Esophagus muscularis mucosa (tissue), 4 donors: ENCODE data around the gene RIN3. TPM values are rescaled to one million over a fixed set of nuclear protein-coding genes. Genes with fewer than 3 reads are reported as not detected.

Experiments
- DNase-seq: peaks from one replicate; pipeline ENCODE4 v3.0.0-alpha.2; 2017; ENCODE audit errors: extremely low spot score
- H3K27ac ChIP-seq, 4 donors: fragments of 200-600 bp; sonication (generic); replicated peaks in 1 of 4; 1 replicate in 3 of 4; 2 replicates in 1 of 4; pipeline ENCODE4 v1.5.1; 2016 to 2019; ENCODE audit warnings: mild to moderate bottlenecking in 1 of 4
- H3K27me3 ChIP-seq, 4 donors: fragments of 200-600 bp; sonication (generic); one replicate each; pipeline versions ENCODE4 v1.5.1 to v1.6.0; 2016 to 2019
- H3K36me3 ChIP-seq, 4 donors: fragments of 200-600 bp; sonication (generic); one replicate each; pipeline ENCODE4 v1.5.1; 2016 to 2019
- H3K4me1 ChIP-seq, 4 donors: fragments of 200-600 bp; sonication (generic); one replicate each; pipeline ENCODE4 v1.5.1; 2016 to 2019
- H3K4me3 ChIP-seq, 4 donors: fragments of 200-600 bp; sonication (generic); 1 replicate in 2 of 4; 2 replicates in 2 of 4; pipeline ENCODE4 v1.5.1; 2016 to 2019; ENCODE audit warnings: mild to moderate bottlenecking in 4 of 4, moderate library complexity in 1 of 4
- H3K9me3 ChIP-seq, 4 donors: fragments of 200-600 bp; sonication (generic); 1 replicate in 3 of 4; 2 replicates in 1 of 4; pipeline ENCODE4 v1.5.1; 2016 to 2019
- CTCF ChIP-seq, 3 experiments: fragments of 200-600 bp in 2 of 3; fragments of 450-650 bp in 1 of 3; sonication (generic) in 2 of 3; IDR thresholded peaks; one replicate each; pipeline ENCODE4 v1.5.1; 2017 to 2019; ENCODE audit warnings: antibody characterized with exemption in 3 of 3, mild to moderate bottlenecking in 2 of 3, moderate library complexity in 1 of 3
- EP300 ChIP-seq: sonication (generic); formaldehyde crosslinking; IDR thresholded peaks from one replicate; pipeline ENCODE4 v1.6.1; 2017; ENCODE audit warnings: antibody characterized with exemption
- POLR2A ChIP-seq: fragments of 450-650 bp; IDR thresholded peaks from one replicate; pipeline ENCODE4 v1.6.1; 2017; ENCODE audit warnings: antibody characterized with exemption, moderate library complexity, mild to moderate bottlenecking, low read depth
- POLR2AphosphoS5 ChIP-seq, 2 donors: sonication (generic); formaldehyde crosslinking; IDR thresholded peaks; one replicate each; pipeline ENCODE4 v1.6.1; 2017; ENCODE audit warnings: antibody characterized with exemption in 2 of 2
- WGBS: methylation state at CpG from one replicate; pipeline ENCODE4 v1.1.5; 2018; 5-methylcytosine and 5-hydroxymethylcytosine counted together
- intact Hi-C: fragments of 100-400 bp; cut with DNase I; formaldehyde crosslinking; loops from one replicate; pipeline ENCODE4 v1.15.1; 2023
- total RNA-seq, 4 donors: library from RNA; depleted of rRNA; stranded (reverse); fragments of >200 nt; gene quantifications; one replicate each; pipeline versions ENCODE4 v1.1.0 to v1.2.1, GENCODE V29; 2016

Gene RIN3
- total RNA-seq, 4 donors from 2014 or later, result 10.6 to 20.0 (median 13.1) TPM

GRCh38 chr14:92597906-92598905 lies 84.6 kb downstream of the RIN3 start:
- Histone ChIP-seq H3K27ac (no peak overlapping the region), H3K36me3 (no peaks in the 10 kb centered on the region), H3K4me1 (peaks cover 21 to 38% (median 35%) of the 10 kb centered on the region in 4 donors), H3K27me3 (no peaks in the 10 kb centered on the region), H3K9me3 (peaks cover 0 to 5% (median 0%) of the 10 kb centered on the region in 4 donors), H3K4me3 (no peak overlapping the region)
- DNase-seq, result no peak
- intact Hi-C loops, result no loop called here
- no peak for TF ChIP-seq EP300
- TF ChIP-seq POLR2AphosphoS5 (IDR thresholded peaks at IDR 0.05), result no peak
- no peak for TF ChIP-seq POLR2A
- no peak for TF ChIP-seq CTCF (IDR thresholded peaks at IDR 0.05)
- 82% methylated on average over 4 of the region's 4 CpGs for WGBS

GRCh38 chr14:92599811-92600210 lies 86.2 kb downstream of the RIN3 start:
- TF ChIP-seq CTCF (IDR thresholded peaks at IDR 0.05) (no peak), POLR2AphosphoS5 (IDR thresholded peaks at IDR 0.05) (no peak), EP300 (no peak), POLR2A (no peak)
- H3K4me1 ChIP-seq, result peaks cover 31 to 53% (median 49%) of the 10 kb centered on the region in 4 donors
- no peaks in the 10 kb centered on the region for H3K36me3 ChIP-seq
- no peak for DNase-seq
- no peak overlapping the region for H3K4me3 ChIP-seq
- H3K27me3 ChIP-seq, result no peaks in the 10 kb centered on the region
- intact Hi-C loops, result loop anchor here (5.0 kb wide), 2 partner anchors 47 to 88 kb away; partner anchors contain the start of gene RIN3
- peak overlapping the region; percentile 85 to 91 (median 87) for H3K27ac ChIP-seq
- peaks cover 0 to 5% (median 0%) of the 10 kb centered on the region in 4 donors for H3K9me3 ChIP-seq
- WGBS, result 82% methylated on average over 3 of the region's 3 CpGs

GRCh38 chr14:92600318-92601053 lies 86.9 kb downstream of the RIN3 start:
- WGBS, result 72% methylated on average over 15 of the region's 15 CpGs
- no peak for DNase-seq
- TF ChIP-seq POLR2AphosphoS5 (IDR thresholded peaks at IDR 0.05) (peak; percentile 63 to 66), CTCF (IDR thresholded peaks at IDR 0.05) (peak in 2 of 3 experiments; percentile 6 to 10), POLR2A (no peak), EP300 (peak; percentile 35)
- no peak overlapping the region for H3K4me3 ChIP-seq
- H3K36me3 ChIP-seq, result no peaks in the 10 kb centered on the region
- peak overlapping the region; percentile 85 to 91 (median 87) for H3K27ac ChIP-seq
- peaks cover 0 to 5% (median 0%) of the 10 kb centered on the region in 4 donors for H3K9me3 ChIP-seq
- intact Hi-C loops, result loop anchor here (5.0 kb wide), 2 partner anchors 47 to 88 kb away; partner anchors contain the start of gene RIN3
- peaks cover 31 to 60% (median 52%) of the 10 kb centered on the region in 4 donors for H3K4me1 ChIP-seq
- no peaks in the 10 kb centered on the region for H3K27me3 ChIP-seq

- H3K36me3 ChIP-seq, result no peaks in the 10 kb centered on the region
- H3K9me3 ChIP-seq, result peaks cover 0 to 5% (median 0%) of the 10 kb centered on the region in 4 donors
- H3K27me3 ChIP-seq, result no peaks in the 10 kb centered on the region
- intact Hi-C loops, result loop anchor here (5.0 kb wide), 2 partner anchors 46 to 89 kb away; partner anchors contain the start of gene RIN3
- no peak overlapping the region for H3K4me3 ChIP-seq
- WGBS, result 80% methylated on average over 9 of the region's 9 CpGs
- no peak for DNase-seq
- TF ChIP-seq POLR2AphosphoS5 (IDR thresholded peaks at IDR 0.05), result no peak
- no peak for TF ChIP-seq EP300
- TF ChIP-seq CTCF (IDR thresholded peaks at IDR 0.05), result no peak
- no peak for TF ChIP-seq POLR2A
- H3K4me1 ChIP-seq, result peaks cover 31 to 62% (median 54%) of the 10 kb centered on the region in 4 donors
- H3K27ac ChIP-seq, result peak overlapping the region; percentile 85 to 91 (median 87)
These were observed 87.6 kb downstream of the RIN3 start for GRCh38 chr14:92601131-92601710.
